Hematopoietic multipotent progenitor cell treated with erythropoietin and hydrocortisone succinate and interleukin-3 and kit ligand, for 15 days (in vitro differentiated cells): Measurements from ENCODE around the gene DPYSL4.

Experiments
- DNase-seq: peaks from one replicate; pipeline ENCODE4 v3.0.0-alpha.2; 2015; ENCODE audit warnings: low spot score

Gene DPYSL4

DNA sequence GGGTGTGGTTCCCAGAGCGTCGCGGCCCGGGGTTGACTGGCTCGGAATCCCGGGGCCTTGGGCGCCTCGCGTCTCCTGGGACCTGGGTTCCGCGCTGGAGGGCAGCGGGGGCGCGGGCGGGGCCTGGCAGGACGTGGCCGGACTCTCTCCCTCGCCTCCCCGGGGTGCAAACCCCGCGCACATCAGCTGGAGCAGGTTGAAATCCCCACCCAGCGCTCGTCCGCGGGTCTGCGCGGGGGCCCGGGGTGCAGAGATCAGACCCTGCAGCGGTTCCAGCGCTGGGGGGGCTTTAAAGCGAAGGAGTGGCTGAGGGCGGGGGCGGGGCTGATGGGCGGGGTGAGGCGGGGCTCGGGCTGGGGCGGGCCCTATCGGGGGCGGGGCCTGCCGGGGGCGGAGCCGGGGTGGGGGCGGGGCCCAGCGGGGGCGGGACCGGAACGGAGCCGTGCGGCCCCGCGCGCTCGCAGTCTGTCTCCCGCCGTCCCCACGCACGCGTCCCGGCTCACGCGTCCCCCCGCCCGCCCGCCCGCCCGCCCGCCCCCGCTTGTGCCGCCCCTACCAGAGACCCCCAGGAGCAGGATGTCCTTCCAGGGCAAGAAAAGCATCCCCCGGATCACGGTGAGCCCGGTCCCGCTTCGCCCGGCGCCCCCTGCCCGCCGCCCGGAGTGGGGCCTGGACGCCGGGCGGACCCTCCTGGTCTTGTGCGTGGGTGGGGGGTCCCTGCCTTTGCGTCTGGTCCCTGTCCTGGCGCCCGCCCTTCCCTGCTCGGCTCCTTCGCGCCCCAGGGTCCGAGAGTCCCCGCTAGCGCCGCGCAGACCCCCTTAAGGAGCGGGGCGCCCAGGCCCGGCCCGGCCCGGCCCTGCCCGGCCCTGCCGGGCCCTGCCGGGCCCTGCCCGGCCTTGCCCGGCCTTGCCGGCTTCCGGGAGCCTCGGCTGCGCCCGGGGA, at the start of gene DPYSL4:
TSS of gene DPYSL4 (plus strand) at position 461 of the 942 bp plus-strand sequence. CDS start at position 577, 116 bp downstream.
- DNase-seq: peak; percentile 4

DNA sequence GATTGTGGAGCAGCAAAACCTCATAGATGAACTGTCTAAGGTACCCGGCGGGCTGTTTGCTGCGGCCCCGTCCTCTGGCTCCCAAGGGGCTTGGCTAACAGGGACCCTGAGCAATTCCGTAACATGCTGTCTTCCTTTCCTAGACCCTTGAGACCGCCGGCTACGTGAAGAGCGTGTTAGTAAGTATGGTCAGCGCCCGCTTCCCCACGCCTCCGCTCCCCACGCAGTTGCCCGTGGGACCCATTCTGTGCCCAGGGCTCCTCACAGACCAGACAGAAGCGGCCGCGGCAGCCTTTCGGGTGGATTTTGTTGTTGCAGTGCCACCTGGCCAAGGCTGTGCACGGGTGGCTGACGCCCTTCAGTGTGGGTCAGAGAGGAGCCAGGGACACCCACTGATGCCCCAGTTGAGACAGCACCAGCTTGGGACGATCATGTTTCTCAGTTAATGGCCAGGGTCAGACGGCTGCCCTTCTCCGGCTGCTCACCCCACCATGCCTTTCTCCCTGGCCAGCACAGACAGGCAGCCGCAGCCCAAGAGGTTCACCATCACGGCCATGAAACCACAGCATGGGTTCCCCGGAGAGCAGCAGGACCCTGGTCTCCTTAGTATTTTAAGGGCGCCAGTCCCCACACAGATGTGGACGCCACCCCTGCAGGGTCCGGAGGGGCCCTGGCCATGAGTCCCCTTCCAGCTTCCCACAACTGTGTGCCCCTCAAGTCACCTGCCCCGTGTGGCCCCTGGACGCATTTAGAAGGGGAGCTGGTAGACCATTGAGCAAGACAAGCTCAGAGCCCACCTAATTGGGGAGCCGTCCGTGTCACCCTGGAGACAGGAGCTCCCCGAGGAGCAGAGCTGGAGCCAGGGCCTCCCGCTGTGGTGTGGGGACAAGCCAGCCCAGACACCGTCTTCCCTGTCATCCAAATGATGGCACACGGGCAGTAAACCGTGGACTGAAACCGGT, 49.4 kb upstream of the DPYSL4 start:
- DNase-seq: no peak

- DNase-seq: no peak
Observed at GRCh38 chr10:132138133-132138532, 48.6 kb upstream of the DPYSL4 start.

DNA sequence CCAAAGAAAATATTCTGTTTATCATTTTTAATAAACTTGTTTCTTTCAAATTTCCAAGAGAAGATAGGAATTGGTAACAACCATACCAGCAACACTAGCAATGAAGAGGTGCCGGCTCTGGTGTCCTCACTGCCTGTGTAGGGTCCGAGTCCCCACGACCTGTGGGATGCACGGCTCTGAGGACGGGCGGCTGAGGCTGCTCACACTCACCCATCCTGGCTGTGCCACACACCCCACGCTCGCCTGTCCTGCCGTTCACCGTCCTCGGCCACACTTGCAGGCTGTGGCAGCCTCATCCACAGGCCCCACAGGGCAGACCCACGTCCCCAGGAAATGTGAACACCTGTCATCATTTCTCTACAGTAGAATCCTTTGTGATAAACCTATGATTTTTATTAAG, 48.2 kb upstream of the DPYSL4 start:
- no peak for DNase-seq

DNA sequence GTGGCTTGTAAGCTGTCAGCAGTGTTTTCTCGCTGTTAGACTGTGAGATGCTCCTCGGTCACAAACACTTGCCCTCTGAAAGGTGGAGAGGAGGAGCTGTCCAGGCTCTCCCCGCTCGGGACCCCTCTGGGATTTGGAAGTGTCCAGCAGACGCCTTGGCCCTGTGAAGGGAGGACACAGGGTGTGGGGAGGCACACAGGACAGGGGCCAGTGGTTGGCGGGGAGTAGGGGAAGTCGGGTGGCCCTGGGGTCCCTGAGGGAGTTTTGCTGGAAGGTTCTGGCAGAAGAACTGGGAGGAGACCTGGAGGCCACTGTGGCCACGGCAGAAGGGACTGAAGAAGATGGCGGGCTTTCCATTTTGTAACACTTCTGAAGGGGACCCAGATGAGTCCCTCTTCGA, 47.2 kb upstream of the DPYSL4 start:
- DNase-seq: no peak

- no peak for DNase-seq
Observed at GRCh38 chr10:132140167-132140925, 46.4 kb upstream of the DPYSL4 start.

DNA sequence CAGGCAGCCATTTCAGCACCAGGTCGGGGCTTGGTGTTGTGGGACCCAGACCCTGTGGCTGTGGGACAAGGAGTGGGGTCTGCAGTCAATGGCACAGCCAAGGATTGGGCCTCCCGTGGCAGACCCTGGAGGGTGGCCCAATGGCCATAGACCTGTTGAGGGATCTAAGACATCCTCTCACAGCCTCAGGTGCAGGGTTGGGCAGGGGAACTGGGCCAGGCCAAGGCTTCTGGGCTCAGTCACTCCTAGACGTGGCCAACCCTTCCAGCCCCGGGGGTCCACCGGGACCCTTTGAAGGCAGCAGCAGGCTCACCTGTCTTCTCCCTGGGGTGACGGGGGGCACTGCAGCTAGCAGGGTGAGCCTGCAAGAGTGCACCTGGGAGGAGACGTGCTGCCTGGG, 45.7 kb upstream of the DPYSL4 start:
- no peak for DNase-seq

- DNase-seq: no peak
Observed at GRCh38 chr10:132141526-132142395, 45.0 kb upstream of the DPYSL4 start.

DNA sequence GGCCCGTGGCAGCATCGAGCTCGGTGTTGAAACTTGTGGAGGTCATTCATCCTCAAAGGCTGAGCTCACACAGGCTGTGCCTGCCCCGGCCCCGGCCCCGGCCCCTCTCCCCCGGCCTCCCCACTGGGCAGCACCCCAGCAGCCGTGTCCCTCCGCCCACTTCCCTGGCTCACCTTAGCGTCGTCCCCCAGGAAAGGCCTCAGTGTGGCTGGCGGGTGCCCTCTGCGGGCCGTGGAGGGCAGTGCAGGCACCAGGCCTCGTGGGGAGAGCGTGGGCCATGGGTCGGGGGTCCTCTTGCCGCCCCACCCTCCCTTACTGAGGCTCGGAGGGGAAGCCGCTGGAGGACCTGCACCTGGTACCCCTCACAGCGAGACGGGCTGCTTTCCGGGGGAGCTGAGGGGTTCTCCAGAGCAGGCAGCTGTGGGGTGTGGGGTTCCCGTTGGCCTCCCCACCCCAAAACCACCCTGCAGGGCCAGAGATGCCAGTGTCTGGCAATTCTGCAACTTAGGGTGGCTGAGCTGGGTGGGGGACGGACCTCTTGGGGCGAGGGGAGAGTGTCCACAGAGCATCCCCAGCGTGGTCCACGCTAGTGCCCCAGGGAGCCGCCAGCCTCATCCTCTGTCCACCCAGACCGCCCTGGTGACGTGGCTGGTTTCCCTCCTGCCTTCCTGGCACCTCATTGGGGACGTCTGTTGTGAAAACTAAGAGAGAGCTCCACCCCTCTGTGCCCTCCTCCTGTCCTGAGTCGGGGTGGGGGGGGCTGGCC, 44.2 kb upstream of the DPYSL4 start:
- peak; percentile 11 for DNase-seq

DNA sequence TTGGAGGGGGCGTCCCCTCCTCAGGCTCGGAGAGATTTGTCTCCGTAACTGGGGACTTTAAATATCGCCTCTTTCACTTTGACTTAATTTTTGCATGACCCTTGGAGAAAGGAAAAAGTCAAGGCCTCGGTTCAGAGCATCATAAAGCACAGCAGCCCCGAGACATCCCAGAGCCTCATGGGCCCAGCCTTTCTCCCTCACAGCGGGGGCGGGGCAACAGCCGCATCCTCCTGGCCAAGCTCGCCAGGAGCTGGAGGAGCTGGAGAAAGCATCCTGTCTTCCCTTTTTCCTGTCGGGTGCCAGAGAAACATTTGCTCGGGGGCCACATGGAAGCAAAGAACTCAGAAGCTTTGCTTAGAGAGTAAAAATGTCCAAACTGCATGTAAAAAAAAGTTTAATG, 43.6 kb upstream of the DPYSL4 start:
- DNase-seq: no peak

- no peak for DNase-seq
Observed at GRCh38 chr10:132144086-132144485, 42.7 kb upstream of the DPYSL4 start.

DNA sequence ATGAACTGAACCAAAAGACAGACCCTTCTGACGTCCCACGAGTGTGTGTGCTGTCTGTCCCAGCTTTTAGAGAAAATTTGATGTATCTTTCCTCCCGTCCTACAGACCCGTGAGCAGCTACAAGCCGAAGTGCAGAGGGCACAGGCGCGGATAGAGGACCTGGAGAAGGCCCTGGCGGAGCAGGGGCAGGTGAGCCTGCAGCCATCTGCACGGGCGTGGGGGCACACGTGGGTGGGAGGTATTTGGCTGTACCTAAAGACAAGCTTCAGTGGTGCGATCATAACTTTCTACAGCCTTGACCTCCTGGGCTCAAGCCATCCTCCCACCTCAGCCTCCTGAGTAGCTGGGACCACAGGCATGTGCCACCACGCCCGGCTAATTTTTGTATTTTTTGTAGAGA, 41.7 kb upstream of the DPYSL4 start:
- no peak for DNase-seq

DNA sequence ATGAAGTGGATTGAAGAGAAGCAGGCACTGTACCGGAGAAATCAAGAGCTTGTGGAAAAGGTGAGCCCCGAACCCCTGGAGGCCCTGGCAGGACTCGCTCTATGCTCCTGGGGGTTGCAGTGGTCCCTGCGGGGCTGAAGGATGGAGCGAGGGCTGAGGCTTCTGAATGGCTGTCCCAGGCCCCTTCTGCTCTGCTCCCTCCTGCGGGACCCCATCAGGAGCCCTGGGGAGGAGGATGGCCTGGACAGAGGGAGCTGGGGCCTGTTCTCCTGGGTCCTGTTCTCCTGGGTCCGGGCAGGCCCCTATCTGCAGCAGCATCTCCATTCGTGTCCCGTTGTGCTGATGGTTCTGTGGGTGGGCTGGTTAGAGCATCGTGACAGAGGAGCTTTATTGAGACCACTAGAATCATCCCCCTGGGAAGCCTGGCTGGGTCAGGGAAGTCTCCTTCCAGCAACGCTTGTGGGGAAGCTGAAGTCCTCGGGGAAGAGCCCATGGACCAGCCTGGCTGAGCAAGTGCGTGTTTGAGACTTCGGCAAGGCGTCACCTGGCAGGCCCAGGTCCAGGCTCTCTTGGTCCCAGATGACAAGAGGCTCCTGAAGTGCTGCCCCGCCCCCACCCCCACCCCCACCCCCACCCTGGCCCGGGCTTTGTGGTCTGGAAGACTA, 41.1 kb upstream of the DPYSL4 start:
- DNase-seq: no peak

DNA sequence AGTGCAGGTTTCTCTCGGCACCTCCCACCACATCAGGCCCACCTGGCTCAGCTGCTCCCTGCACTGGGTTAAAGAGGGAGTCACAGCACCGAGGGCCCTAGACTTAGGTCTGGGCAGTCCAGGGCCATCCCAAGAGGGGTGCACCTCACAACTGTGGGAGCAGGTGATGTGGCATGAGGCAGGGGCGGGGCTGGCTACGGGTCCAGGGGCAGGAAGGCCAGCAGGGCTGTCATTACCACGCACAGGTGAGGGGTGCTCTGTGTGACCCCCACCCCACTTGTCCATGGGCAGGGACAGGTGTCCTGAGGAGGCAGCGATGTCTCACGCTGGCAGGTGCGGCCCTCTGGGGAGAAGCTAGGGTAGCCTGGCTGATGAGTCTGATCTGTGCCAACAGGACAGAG, 40.5 kb upstream of the DPYSL4 start:
- no peak for DNase-seq

GRCh38 chr10:132146941-132147915, 39.5 kb upstream of the DPYSL4 start:
- DNase-seq: no peak

GRCh38 chr10:132148261-132149251, 38.2 kb upstream of the DPYSL4 start:
- DNase-seq: no peak

DNA sequence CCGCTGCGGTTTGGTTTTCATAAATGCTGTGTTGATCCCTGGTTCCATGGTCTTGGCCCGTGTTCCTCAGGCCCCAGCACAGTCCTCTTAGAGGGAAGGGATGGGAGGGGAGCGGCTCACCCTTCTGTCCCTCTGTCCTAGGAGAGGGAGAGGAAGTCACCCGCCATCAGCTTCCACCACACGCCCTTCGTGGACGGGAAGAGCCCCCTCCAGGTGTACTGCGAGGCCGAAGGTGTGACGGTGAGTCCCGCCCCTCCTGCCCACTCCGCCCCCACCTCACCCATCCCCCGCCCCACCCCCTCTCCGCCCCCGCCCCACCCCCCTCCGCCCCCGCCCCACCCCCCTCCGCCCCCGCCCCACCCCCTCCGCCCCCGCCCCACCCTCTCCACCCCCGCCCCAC, 37.5 kb upstream of the DPYSL4 start:
- no peak for DNase-seq
